ENCODE results near the gene CD27.

GRCh38 chr12:6442836-6443235 lies 1.9 kb upstream of the CD27 start:
- TF ChIP-seq GATA3 (IDR thresholded peaks at IDR 0.05; ENCODE audit: low read depth, low read length) (no peak), GATA2 (IDR thresholded peaks at IDR 0.05; ENCODE audit: low read depth, low read length) (no peak)
